ENCODE measurements around the gene NRXN3.
"Not testable (repeated sequence)": the region's sequence is repeated elsewhere in the genome, so short reads cannot be mapped to it uniquely, and the experiment has no call there.

The NRXN3 gene

GRCh38 chr14:79100578-79100977, 930.4 kb downstream of the NRXN3 start:
- TF ChIP-seq CTCF (IDR thresholded peaks at IDR 0.05; ENCODE audit: low read depth, low read length): no peak
- no peak overlapping the region for H3K4me3 ChIP-seq (ENCODE audit: low read depth, low read length)

GRCh38 chr14:79101388-79101787, 931.2 kb downstream of the NRXN3 start:
- TF ChIP-seq CTCF (IDR thresholded peaks at IDR 0.05; ENCODE audit: low read depth, low read length): no peak
- H3K4me3 ChIP-seq (ENCODE audit: low read depth, low read length): no peak overlapping the region

- H3K4me3 ChIP-seq (ENCODE audit: low read depth, low read length): no peak overlapping the region
- TF ChIP-seq CTCF (IDR thresholded peaks at IDR 0.05; ENCODE audit: low read depth, low read length): no peak
Measured at GRCh38 chr14:79103764-79104163, 933.6 kb downstream of the NRXN3 start.

- H3K4me3 ChIP-seq (ENCODE audit: low read depth, low read length): not testable (repeated sequence)
Measured at GRCh38 chr14:79110564-79110963, 940.4 kb downstream of the NRXN3 start.

GRCh38 chr14:79111987-79112501, 941.9 kb downstream of the NRXN3 start:
- H3K4me3 ChIP-seq (ENCODE audit: low read depth, low read length): no peak overlapping the region
- TF ChIP-seq CTCF (IDR thresholded peaks at IDR 0.05; ENCODE audit: low read depth, low read length): no peak

- H3K4me3 ChIP-seq (ENCODE audit: low read depth, low read length): no peak overlapping the region
- no peak for TF ChIP-seq CTCF (IDR thresholded peaks at IDR 0.05; ENCODE audit: low read depth, low read length)
Measured at GRCh38 chr14:79117561-79117960, 947.4 kb downstream of the NRXN3 start.

GRCh38 chr14:79118291-79118690, 948.1 kb downstream of the NRXN3 start:
- TF ChIP-seq CTCF (IDR thresholded peaks at IDR 0.05; ENCODE audit: low read depth, low read length): no peak
- no peak overlapping the region for H3K4me3 ChIP-seq (ENCODE audit: low read depth, low read length)

GRCh38 chr14:79134361-79134760, 964.2 kb downstream of the NRXN3 start:
- TF ChIP-seq CTCF (IDR thresholded peaks at IDR 0.05; ENCODE audit: low read depth, low read length): no peak
- H3K4me3 ChIP-seq (ENCODE audit: low read depth, low read length): no peak overlapping the region

All from WI38 (cell line).